Mesenchymal stem cell (in vitro differentiated cells and primary cell): ENCODE measurements around the gene COBL.

Source experiments
- DNase-seq: peaks from one replicate; pipeline ENCODE4 v3.0.0-alpha.2; 2013
- H2AFZ ChIP-seq: one replicate; pipeline ENCODE4 v1.6.1; 2013; ENCODE audit warnings: low read depth, mild to moderate bottlenecking, control low read depth, inconsistent platforms, low read length, moderate library complexity
- H2AK5ac ChIP-seq: 2 replicates; pipeline ENCODE4 v1.6.1; 2013; ENCODE audit warnings: low read length, moderate library complexity, mild to moderate bottlenecking, inconsistent platforms; ENCODE audit not compliant: severe bottlenecking
- H2BK120ac ChIP-seq: one replicate; pipeline ENCODE4 v1.6.1; 2013; ENCODE audit warnings: low read depth, mild to moderate bottlenecking, inconsistent platforms, low read length, moderate library complexity
- H2BK12ac ChIP-seq, 2 experiments: one replicate each; pipeline ENCODE4 v1.6.1; 2013; ENCODE audit warnings: inconsistent platforms in 2 of 2, low read length in 2 of 2, mild to moderate bottlenecking in 2 of 2, moderate library complexity in 2 of 2, control low read depth in 1 of 2
- H2BK15ac ChIP-seq: one replicate; pipeline ENCODE4 v1.6.1; 2013; ENCODE audit warnings: mild to moderate bottlenecking, low read depth, inconsistent platforms; ENCODE audit not compliant: poor library complexity, severe bottlenecking
- H2BK5ac ChIP-seq: 2 replicates; pipeline ENCODE4 v1.6.1; 2013; ENCODE audit warnings: low read depth, mild to moderate bottlenecking, low read length, control low read depth, inconsistent platforms; ENCODE audit not compliant: poor library complexity, severe bottlenecking
- H3K14ac ChIP-seq, 2 experiments: one replicate each; pipeline ENCODE4 v1.6.1; 2013; ENCODE audit warnings: inconsistent platforms in 2 of 2, low read length in 2 of 2, control low read depth in 1 of 2, mild to moderate bottlenecking in 1 of 2, moderate library complexity in 1 of 2
- H3K18ac ChIP-seq, 2 experiments: one replicate each; pipeline ENCODE4 v1.6.1; 2013; ENCODE audit warnings: inconsistent platforms in 2 of 2, low read length in 2 of 2, control low read depth in 1 of 2, low read depth in 1 of 2, mild to moderate bottlenecking in 1 of 2
- H3K23ac ChIP-seq, 2 experiments: one replicate each; pipeline ENCODE4 v1.6.1; 2013; ENCODE audit warnings: inconsistent platforms in 2 of 2, low read length in 2 of 2, mild to moderate bottlenecking in 2 of 2, moderate library complexity in 2 of 2, control low read depth in 1 of 2
- H3K27ac ChIP-seq: 2 replicates; pipeline ENCODE4 v1.5.1; 2013; ENCODE audit warnings: mild to moderate bottlenecking, moderate library complexity, low read length, control low read depth, inconsistent platforms; ENCODE audit not compliant: poor library complexity, severe bottlenecking
- H3K27me3 ChIP-seq, 2 experiments: 2 replicates each; pipeline versions ENCODE4 v1.6.1 to v1.7.0; 2013; ENCODE audit warnings: low read length in 2 of 2, mild to moderate bottlenecking in 2 of 2, moderate library complexity in 2 of 2, control low read depth in 1 of 2, inconsistent platforms in 1 of 2; ENCODE audit not compliant: control insufficient read depth in 1 of 2, insufficient read depth in 1 of 2
- H3K36me3 ChIP-seq, 2 experiments: 2 replicates each; pipeline versions ENCODE4 v1.6.1 to v1.7.0; 2013; ENCODE audit warnings: low read length in 2 of 2, control low read depth in 1 of 2, inconsistent platforms in 1 of 2, low read depth in 1 of 2, mild to moderate bottlenecking in 1 of 2; ENCODE audit not compliant: insufficient read depth in 2 of 2, control insufficient read depth in 1 of 2
- H3K4ac ChIP-seq, 2 experiments: one replicate each; pipeline ENCODE4 v1.6.1; 2013; ENCODE audit warnings: inconsistent platforms in 2 of 2, low read length in 2 of 2, mild to moderate bottlenecking in 2 of 2, moderate library complexity in 2 of 2, control low read depth in 1 of 2, low read depth in 1 of 2
- H3K4me1 ChIP-seq: 2 replicates; pipeline ENCODE4 v1.6.1; 2013; ENCODE audit warnings: low read depth, low read length, control low read depth; ENCODE audit not compliant: control insufficient read depth, insufficient read depth
- H3K4me2 ChIP-seq: 2 replicates; pipeline ENCODE4 v1.6.1; 2013; ENCODE audit warnings: low read length, mild to moderate bottlenecking, inconsistent platforms; ENCODE audit not compliant: poor library complexity, severe bottlenecking
- H3K4me3 ChIP-seq, 2 experiments: 2 replicates each; pipeline versions ENCODE4 v1.5.1 to v1.7.0; 2013; ENCODE audit warnings: low read length in 2 of 2, mild to moderate bottlenecking in 2 of 2, control low read depth in 1 of 2, low read depth in 1 of 2; ENCODE audit not compliant: insufficient read depth in 1 of 2
- H3K79me1 ChIP-seq: replicated peaks from 2 replicates; pipeline ENCODE4 v1.6.1; 2013; ENCODE audit warnings: mild to moderate bottlenecking, control low read depth, low read length, inconsistent platforms; ENCODE audit not compliant: poor library complexity, severe bottlenecking
- H3K9ac ChIP-seq: 2 replicates; pipeline ENCODE4 v1.7.0; 2013; ENCODE audit warnings: mild to moderate bottlenecking, low read length, moderate library complexity
- H3K9me3 ChIP-seq: 2 replicates; pipeline ENCODE4 v1.7.0; 2013; ENCODE audit warnings: mild to moderate bottlenecking, low read length; ENCODE audit not compliant: control insufficient read depth
- H4K8ac ChIP-seq: one replicate; pipeline ENCODE4 v1.6.1; 2013; ENCODE audit warnings: inconsistent platforms, mild to moderate bottlenecking, low read length, moderate library complexity
- H4K91ac ChIP-seq: one replicate; pipeline ENCODE4 v1.6.1; 2013; ENCODE audit warnings: mild to moderate bottlenecking, low read length, inconsistent platforms
- WGBS: methylation state at CpG from one replicate; pipeline ENCODE4 v1.1.7; 2013; ENCODE audit warnings: mixed read lengths; 5-methylcytosine and 5-hydroxymethylcytosine counted together

COBL gene

DNA sequence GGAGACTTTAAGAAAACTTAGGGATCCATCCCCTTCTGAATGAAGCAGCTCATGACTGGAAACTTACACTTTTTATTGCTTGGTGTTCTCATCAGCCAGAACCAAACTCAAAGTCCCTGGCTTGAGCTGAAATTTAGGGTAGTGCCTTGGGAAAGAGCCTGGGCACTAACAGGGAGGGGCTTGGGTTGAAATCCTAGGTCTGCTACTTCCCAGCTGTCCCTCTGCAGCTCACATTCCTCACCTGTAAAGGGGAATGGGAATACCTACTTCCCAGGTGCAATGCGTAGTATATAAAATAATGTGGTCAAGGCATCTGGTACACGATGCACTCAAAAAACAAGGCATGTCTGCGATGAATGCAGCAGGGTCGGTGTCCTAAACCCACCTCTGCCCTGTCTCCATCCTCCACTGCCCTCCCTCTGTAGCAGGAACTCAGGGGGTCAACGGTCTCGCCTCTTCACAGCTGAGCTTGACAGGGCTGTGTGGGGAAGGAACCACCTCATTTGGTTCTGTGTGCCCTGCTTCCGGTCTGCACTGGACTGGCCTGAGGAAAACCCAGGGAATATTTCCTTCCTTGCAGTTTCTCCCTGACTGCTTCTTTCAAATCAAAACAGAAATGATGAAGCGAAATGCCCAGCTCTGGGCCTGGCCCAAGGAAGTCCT lies 80.0 kb downstream of the COBL start:
- Histone ChIP-seq H3K14ac (no peak overlapping the region), H4K8ac (no peak overlapping the region), H2AFZ (no peak overlapping the region), H3K79me1 (no peaks in the 10 kb centered on the region), H2AK5ac (no peak overlapping the region), H3K27me3 (peaks cover 0 to 7% of the 10 kb centered on the region in 2 experiments), H2BK5ac (no peak overlapping the region), H3K23ac (no peak overlapping the region), H3K4me3 (no peak overlapping the region), H2BK120ac (no peak overlapping the region), H3K4ac (no peak overlapping the region), H3K27ac (no peak overlapping the region), H3K4me2 (no peak overlapping the region), H4K91ac (no peak overlapping the region), H2BK12ac (no peak overlapping the region), H3K4me1 (no peaks in the 10 kb centered on the region), H3K18ac (no peak overlapping the region), H3K36me3 (no peaks in the 10 kb centered on the region), H3K9me3 (no peaks in the 10 kb centered on the region), H3K9ac (no peak overlapping the region), H2BK15ac (no peak overlapping the region)
- DNase-seq = no peak
- 83% methylated on average over 8 of the region's 8 CpGs for WGBS

DNA sequence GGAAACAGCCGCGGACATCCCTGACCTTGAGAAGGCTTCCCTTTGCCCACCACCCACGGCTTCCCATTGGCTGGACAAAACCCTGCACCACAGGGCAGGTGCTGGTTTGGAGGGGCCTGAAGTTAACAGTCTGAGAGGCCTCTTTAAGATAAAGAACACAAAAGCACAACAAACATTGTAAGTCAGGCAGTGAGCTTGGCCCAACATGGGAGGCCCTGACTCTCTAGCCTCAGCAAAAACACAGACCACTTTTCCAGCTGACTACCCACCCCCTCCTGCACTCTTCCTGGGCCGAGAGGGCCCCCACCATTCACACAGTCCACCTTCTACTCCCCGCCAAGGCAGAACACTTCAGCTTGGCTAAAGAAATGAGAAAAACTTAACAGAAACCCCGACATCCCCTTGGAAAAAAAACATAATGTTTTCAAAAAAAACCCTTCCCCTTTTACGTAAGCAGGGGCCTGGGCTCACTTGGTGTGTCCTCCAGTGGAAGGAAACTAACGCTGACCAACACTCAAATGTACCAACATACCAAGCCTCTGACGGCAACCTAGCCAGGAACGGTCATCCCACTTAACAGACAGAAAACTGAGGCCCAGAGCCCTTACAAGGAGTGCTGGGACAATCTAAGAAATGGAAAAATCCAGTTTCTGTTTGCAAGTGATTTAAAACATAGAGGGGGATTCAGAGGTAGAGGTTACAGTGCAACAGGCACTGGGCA lies 80.9 kb downstream of the COBL start:
- Histone ChIP-seq H2BK15ac (no peak overlapping the region), H4K91ac (no peak overlapping the region), H3K14ac (no peak overlapping the region), H3K23ac (no peak overlapping the region), H2BK120ac (no peak overlapping the region), H3K18ac (no peak overlapping the region), H4K8ac (no peak overlapping the region), H3K79me1 (no peaks in the 10 kb centered on the region), H3K9me3 (no peaks in the 10 kb centered on the region), H2AK5ac (no peak overlapping the region), H2BK5ac (no peak overlapping the region), H3K27ac (no peak overlapping the region), H2BK12ac (no peak overlapping the region), H3K4me1 (no peaks in the 10 kb centered on the region), H3K4me3 (no peak overlapping the region), H3K27me3 (peaks cover 0 to 16% of the 10 kb centered on the region in 2 experiments), H3K4me2 (no peak overlapping the region), H3K4ac (no peak overlapping the region), H2AFZ (no peak overlapping the region), H3K9ac (no peak overlapping the region), H3K36me3 (no peaks in the 10 kb centered on the region)
- WGBS = 80% methylated on average over 9 of the region's 10 CpGs
- DNase-seq = no peak

DNA sequence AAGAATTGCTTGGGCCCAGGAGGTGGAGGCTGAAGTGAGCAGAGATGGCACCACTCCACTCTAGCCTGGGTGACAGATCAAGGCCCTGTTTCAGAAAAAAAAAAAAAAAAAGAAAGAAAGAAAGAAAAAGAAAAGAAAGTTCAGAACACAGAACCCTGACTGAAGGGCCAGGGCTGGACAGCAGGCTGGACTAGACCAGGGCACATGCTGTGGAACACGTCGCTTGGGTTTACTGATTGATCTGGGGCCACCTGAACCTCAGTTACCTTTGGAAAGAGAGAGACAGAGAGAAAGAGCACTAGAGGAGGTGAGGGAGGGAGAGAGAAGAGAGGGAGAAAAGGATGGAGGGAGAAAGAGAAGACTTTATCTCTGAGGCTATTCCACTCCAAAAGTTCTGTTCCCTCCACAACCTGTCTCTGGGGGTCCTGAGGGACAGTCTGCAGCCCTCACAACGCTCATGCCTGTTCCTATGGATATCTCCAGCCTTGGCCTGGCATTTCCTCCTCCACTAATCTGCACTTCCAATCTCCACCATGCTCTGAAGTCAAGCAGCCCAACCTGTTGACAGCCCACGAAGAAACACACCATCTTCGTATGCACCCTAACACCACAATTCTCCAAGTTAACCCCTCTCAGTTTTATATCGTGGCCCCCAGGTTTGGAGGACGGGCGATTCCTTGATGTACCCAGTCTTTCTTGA lies 81.8 kb downstream of the COBL start:
- no peak overlapping the region for H2AK5ac ChIP-seq
- H2BK15ac ChIP-seq = no peak overlapping the region
- no peaks in the 10 kb centered on the region for H3K4me1 ChIP-seq
- DNase-seq = no peak
- no peak overlapping the region for H2BK5ac ChIP-seq
- no peak overlapping the region for H4K91ac ChIP-seq
- no peak overlapping the region for H3K14ac ChIP-seq
- no peak overlapping the region for H2BK12ac ChIP-seq
- H3K18ac ChIP-seq = no peak overlapping the region
- no peak overlapping the region for H2BK120ac ChIP-seq
- H3K4ac ChIP-seq = no peak overlapping the region
- no peak overlapping the region for H2AFZ ChIP-seq
- no peaks in the 10 kb centered on the region for H3K79me1 ChIP-seq
- H3K27me3 ChIP-seq = peaks cover 0 to 26% of the 10 kb centered on the region in 2 experiments
- H3K4me3 ChIP-seq = no peak overlapping the region
- no peak overlapping the region for H3K4me2 ChIP-seq
- H3K36me3 ChIP-seq = no peaks in the 10 kb centered on the region
- 86% methylated on average over 8 of the region's 8 CpGs for WGBS
- H4K8ac ChIP-seq = no peak overlapping the region
- H3K9ac ChIP-seq = no peak overlapping the region
- no peak overlapping the region for H3K23ac ChIP-seq
- H3K9me3 ChIP-seq = no peaks in the 10 kb centered on the region
- no peak overlapping the region for H3K27ac ChIP-seq

DNA sequence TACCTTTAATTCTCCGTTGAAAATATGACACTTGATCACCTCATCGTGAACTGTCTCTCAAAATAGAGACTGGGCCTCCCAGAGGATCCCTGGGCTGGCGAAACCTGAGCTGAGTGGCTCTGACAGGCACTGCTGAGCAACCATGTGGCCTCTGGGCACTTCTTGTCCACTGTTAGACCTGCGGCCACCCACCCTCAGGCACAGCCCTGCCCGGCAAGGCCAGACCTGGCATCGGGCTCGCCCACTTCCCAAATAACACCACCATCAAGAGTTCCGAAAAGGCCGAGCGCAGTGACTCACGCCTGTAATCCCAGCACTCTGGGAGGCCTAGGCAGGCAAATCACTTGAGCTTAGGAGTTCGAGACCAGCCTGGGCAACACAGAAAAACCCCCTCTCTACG lies 82.5 kb downstream of the COBL start:
- WGBS = 93% methylated on average over 12 of the region's 13 CpGs
- Histone ChIP-seq H3K14ac (no peak overlapping the region), H3K4me2 (no peak overlapping the region), H2BK120ac (no peak overlapping the region), H3K27me3 (peaks cover 0 to 32% of the 10 kb centered on the region in 2 experiments), H3K18ac (no peak overlapping the region), H3K23ac (no peak overlapping the region), H3K4me1 (no peaks in the 10 kb centered on the region), H4K91ac (no peak overlapping the region), H3K27ac (no peak overlapping the region), H2BK15ac (no peak overlapping the region), H2AFZ (no peak overlapping the region), H3K4ac (no peak overlapping the region), H4K8ac (no peak overlapping the region), H3K36me3 (no peaks in the 10 kb centered on the region), H2BK12ac (no peak overlapping the region), H3K9me3 (no peaks in the 10 kb centered on the region), H3K9ac (no peak overlapping the region), H3K4me3 (no peak overlapping the region), H2BK5ac (no peak overlapping the region), H3K79me1 (no peaks in the 10 kb centered on the region), H2AK5ac (no peak overlapping the region)
- DNase-seq = no peak
